Right lobe of liver (tissue), 6 donors: ENCODE data around the gene GGT1. TPM values are rescaled to one million over a fixed set of nuclear protein-coding genes. Genes with fewer than 3 reads are reported as not detected.
"Not testable (repeated sequence)": the region's sequence is repeated elsewhere in the genome, so short reads cannot be mapped to it uniquely, and the experiment has no call there.

Experiments
- ATAC-seq, 4 donors: fragments of 200-7000 bp; cut with Tn5 transposase; one replicate each; pipeline ENCODE4 v1.9.1; 2020; ENCODE audit warnings: mild to moderate bottlenecking in 4 of 4, moderate library complexity in 4 of 4
- DNase-seq, 3 donors: peaks; one replicate each; pipeline ENCODE4 v3.0.0-alpha.2; 2020
- H3K27ac ChIP-seq, 3 donors: fragments of 200-600 bp; one replicate each; pipeline ENCODE4 v1.8.0; 2022
- H3K27me3 ChIP-seq, 2 donors: fragments of 200-600 bp; one replicate each; pipeline ENCODE4 v1.8.0; 2022
- H3K36me3 ChIP-seq, 4 donors: fragments of 200-600 bp; sonication (generic) in 1 of 4; one replicate each; pipeline versions ENCODE4 v1.5.1 to v1.8.0; 2017 to 2022; ENCODE audit warnings: control low read depth in 1 of 4
- H3K4me1 ChIP-seq, 4 donors: fragments of 200-600 bp; sonication (generic) in 1 of 4; one replicate each; pipeline versions ENCODE4 v1.5.1 to v1.8.0; 2017 to 2022; ENCODE audit warnings: control low read depth in 1 of 4
- H3K4me3 ChIP-seq, 3 donors: fragments of 200-600 bp; one replicate each; pipeline ENCODE4 v1.8.0; 2022
- H3K9me3 ChIP-seq, 4 donors: fragments of 200-600 bp; sonication (generic) in 1 of 4; one replicate each; pipeline versions ENCODE4 v1.5.1 to v1.8.0; 2017 to 2022; ENCODE audit warnings: control low read depth in 1 of 4
- CTCF ChIP-seq, 4 donors: fragments of 200-600 bp in 3 of 4; fragments of 450-650 bp in 1 of 4; IDR thresholded peaks; one replicate each; pipeline versions ENCODE4 v1.5.1 to v1.8.0; 2016 to 2022; ENCODE audit warnings: antibody characterized with exemption in 4 of 4, mild to moderate bottlenecking in 2 of 4
- POLR2A ChIP-seq: fragments of 450-650 bp; IDR thresholded peaks from one replicate; pipeline ENCODE4 v1.6.1; 2017; ENCODE audit warnings: antibody characterized with exemption, mild to moderate bottlenecking
- WGBS: methylation state at CpG from one replicate; pipeline ENCODE4 v1.1.6; 2018; ENCODE audit warnings: low coverage, low lambda C conversion rate; ENCODE audit not compliant: insufficient coverage; ENCODE audit errors: missing lambda C conversion rate; 5-methylcytosine and 5-hydroxymethylcytosine counted together
- intact Hi-C, 2 donors: fragments of 100-400 bp; cut with DNase I; formaldehyde crosslinking; loops; one replicate each; pipeline versions ENCODE4 v1.11.2 to v1.14.1; 2022
- long read RNA-seq: library from polyadenylated mRNA; unstranded; transcript quantifications from one replicate; pipeline ENCODE4 v2.0.0, GENCODE V29; 2019
- total RNA-seq, 6 experiments: library from RNA; depleted of rRNA in 2 of 6; stranded (reverse); fragments of >200 nt in 2 of 6; fragmentation: NEBNext Ultra II Directional in 3 of 6; extraction: Animal tissue kit (Norgen Biotek cat#: 25700) in 3 of 6; gene quantifications; one replicate each; pipeline versions ENCODE4 v1.1.0 to v1.2.4, GENCODE V29; 2016 to 2023
- donor health status: DM: no; HTN: yes; CAD: no.
- donor health status: DM: no; HTN: no; CAD: no.
- donor health status: DM: no; HTN: no; CAD: no.
- donor health status: DM: no; HTN: yes; CAD: no.
- donor health status: DM: no; HTN: yes; CAD: no.

GGT1 gene
- total RNA-seq, result 100 to 1,000 TPM in 5 of 6 experiments, 10 to 100 TPM in 1; 97.6 to 154 (median 140) TPM
- long read RNA-seq, partial matches to known transcripts, result 9 of 45 reads
- long read RNA-seq, other reads (novel, unspliced or antisense), result 33 of 45 reads

GRCh38 chr22:24602847-24603769 is at the start of gene GGT1:
GGT1 (plus strand) TSS chr22:24603193; CDS start chr22:24611082, 7,889 bp downstream.
- H3K4me1 ChIP-seq, result peaks cover 0 to 34% (median 8%) of the 10 kb centered on the region in 4 donors
- ATAC-seq (peak; percentile 20 to 62 (median 42)), DNase-seq (peak in 2 of 3 donors; percentile 75 to 76)
- intact Hi-C loops, result loop anchor here in 1 of 2 donors (10.0 kb wide), 1 partner anchor 48 kb away; the partner anchor contains the start of genes GUCD1 and SNRPD3
- H3K4me3 ChIP-seq, result peak within 1 kb of the TSS; percentile 28 to 60 (median 56)
- H3K27me3 ChIP-seq, H3K36me3 ChIP-seq, H3K9me3 ChIP-seq: not testable (repeated sequence)
- peak within 1 kb of the TSS; percentile 43 to 89 (median 62) for H3K27ac ChIP-seq
- WGBS, result 20% methylated on average over 10 of the region's 22 CpGs

- Histone ChIP-seq H3K36me3 (peaks cover 0 to 24% (median 14%) of the 10 kb centered on the region in 4 donors), H3K4me1 (peaks cover 0 to 61% (median 23%) of the 10 kb centered on the region in 4 donors), H3K27ac (peak overlapping the region; percentile 96 to 99 (median 97)), H3K4me3 (peak overlapping the region; percentile 94 to 100 (median 98)), H3K27me3 (no peaks in the 10 kb centered on the region), H3K9me3 (no peaks in the 10 kb centered on the region)
- DNase-seq, result peak; percentile 43 to 68 (median 64)
- intact Hi-C loops, result loop anchor here in 1 of 2 donors (10.0 kb wide), 1 partner anchor 51 kb away; the partner anchor contains the start of gene GGT1
- 10% methylated on average over 2 of the region's 12 CpGs for WGBS
- no peak for ATAC-seq
- TF ChIP-seq CTCF (IDR thresholded peaks at IDR 0.05), result no peak
- no peak for TF ChIP-seq POLR2A
Measured at GRCh38 chr22:24553597-24554312, 49.2 kb upstream of the GGT1 start.

GRCh38 chr22:24554313-24555164 is 48.5 kb upstream of the GGT1 start, which contains the start of gene GUCD1:
GUCD1 (minus strand) TSS chr22:24555138; CDS start chr22:24554991, 147 bp downstream.
- intact Hi-C loops, result loop anchor here in 1 of 2 donors (10.0 kb wide), 1 partner anchor 50 kb away; the partner anchor contains the start of gene GGT1
- Histone ChIP-seq H3K27me3 (no peaks in the 10 kb centered on the region), H3K27ac (peak within 1 kb of the TSS; percentile 96 to 99 (median 97)), H3K4me1 (peaks cover 0 to 53% (median 20%) of the 10 kb centered on the region in 4 donors), H3K36me3 (peaks cover 0 to 29% (median 14%) of the 10 kb centered on the region in 4 donors), H3K9me3 (no peaks in the 10 kb centered on the region), H3K4me3 (peak within 1 kb of the TSS; percentile 94 to 100 (median 98))
- ATAC-seq (peak in 1 of 4 donors; percentile 3), DNase-seq (peak; percentile 50 to 71 (median 66))
- WGBS, result 0% methylated on average over 11 of the region's 64 CpGs
- TF ChIP-seq CTCF (IDR thresholded peaks at IDR 0.05) (no peak), POLR2A (peak; percentile 96)

GRCh38 chr22:24555165-24556039 is 47.6 kb upstream of the GGT1 start, which contains the start of gene SNRPD3:
SNRPD3 (plus strand) TSS chr22:24555999; CDS start chr22:24557675, 1,676 bp downstream.
- peak; percentile 78 for TF ChIP-seq POLR2A
- TF ChIP-seq CTCF (IDR thresholded peaks at IDR 0.05), result peak in 2 of 4 donors; percentile 11 to 26
- DNase-seq, result peak; percentile 100
- Histone ChIP-seq H3K27me3 (no peaks in the 10 kb centered on the region), H3K4me1 (peaks cover 0 to 51% (median 18%) of the 10 kb centered on the region in 4 donors), H3K4me3 (peak within 1 kb of the TSS; percentile 94 to 100 (median 98)), H3K27ac (peak within 1 kb of the TSS; percentile 96 to 99 (median 97)), H3K9me3 (no peaks in the 10 kb centered on the region), H3K36me3 (peaks cover 0 to 34% (median 14%) of the 10 kb centered on the region in 4 donors)
- intact Hi-C loops, result loop anchor here in 1 of 2 donors (10.0 kb wide), 1 partner anchor 49 kb away; the partner anchor contains the start of gene GGT1
- ATAC-seq, result peak; percentile 77 to 86 (median 81)
- 0% methylated on average over 12 of the region's 59 CpGs for WGBS
